Esophagus squamous epithelium (tissue), 4 donors: ENCODE results near the gene FCRLB.

Source experiments
- CTCF ChIP-seq, 6 experiments: fragments of 450-650 bp in 4 of 6; fragments of 200-600 bp in 2 of 6; sonication (generic) in 2 of 6; IDR thresholded peaks; one replicate each; pipeline ENCODE4 v1.5.1; 2016 to 2019; ENCODE audit warnings: antibody characterized with exemption in 6 of 6, mild to moderate bottlenecking in 4 of 6, moderate library complexity in 4 of 6
- POLR2A ChIP-seq, 4 donors: fragments of 450-650 bp; IDR thresholded peaks; one replicate each; pipeline ENCODE4 v1.6.1; 2017; ENCODE audit warnings: antibody characterized with exemption in 4 of 4, mild to moderate bottlenecking in 4 of 4, moderate library complexity in 3 of 4

GRCh38 chr1:161738627-161739287, 17.4 kb downstream of the FCRLB start:
- TF ChIP-seq CTCF (IDR thresholded peaks at IDR 0.05) (peak in 5 of 6 experiments; percentile 26 to 60 (median 39)), POLR2A (IDR thresholded peaks at IDR 0.05) (no peak)
